ENCODE results near the gene JAK1.
"Not testable (repeated sequence)": the region's sequence is repeated elsewhere in the genome, so short reads cannot be mapped to it uniquely, and the experiment has no call there.

The JAK1 gene

GRCh38 chr1:64966158-64966971, at the start of gene JAK1:
TSS of gene JAK1 (minus strand) at chr1:64966549. CDS start at chr1:64886264, 80,285 bp downstream.
- peak; percentile 96 for DNase-seq (ENCODE audit: low read depth, low spot score)

DNA sequence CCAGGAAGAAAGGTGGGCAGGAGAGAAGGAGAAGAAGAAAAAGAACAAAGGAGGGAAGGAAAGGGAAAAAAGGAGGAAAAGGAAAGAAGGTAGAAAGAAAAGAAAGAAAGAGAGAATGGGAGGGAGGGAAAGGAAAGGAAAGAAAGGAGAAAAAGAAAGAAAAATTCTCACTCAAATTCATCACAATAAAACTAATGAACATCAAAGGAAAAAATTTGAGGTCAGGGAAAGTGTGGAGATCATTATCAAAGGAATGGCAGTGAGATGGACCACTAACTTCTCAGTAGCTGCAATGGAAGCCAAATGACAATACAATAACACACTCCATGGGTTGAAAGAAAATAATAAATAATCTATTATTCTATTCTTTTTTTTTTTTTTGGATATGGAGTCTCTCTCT, 48.0 kb upstream of the JAK1 start:
- DNase-seq (ENCODE audit: low read depth, low spot score) = no peak

DNA sequence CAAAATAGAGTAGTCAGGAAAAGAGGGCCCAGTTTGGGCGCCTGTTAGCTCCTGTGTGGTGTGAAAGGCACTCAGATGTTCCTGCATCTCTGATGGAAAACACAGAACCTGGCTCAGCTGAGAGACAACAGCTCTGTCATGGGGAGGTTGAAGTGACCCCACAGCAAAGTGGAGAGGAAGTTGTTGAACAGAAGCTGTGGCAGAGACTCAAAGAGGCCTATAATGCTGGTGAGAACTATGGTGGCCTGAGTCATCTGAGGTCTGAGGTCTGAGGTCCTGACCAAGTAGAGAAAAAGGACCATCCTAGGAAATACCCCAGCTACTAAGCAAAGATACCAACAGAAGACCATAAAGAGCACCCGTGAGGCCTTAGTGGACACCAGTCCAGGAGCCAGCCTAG, 45.6 kb upstream of the JAK1 start:
- no peak for DNase-seq (ENCODE audit: low read depth, low spot score)

DNA sequence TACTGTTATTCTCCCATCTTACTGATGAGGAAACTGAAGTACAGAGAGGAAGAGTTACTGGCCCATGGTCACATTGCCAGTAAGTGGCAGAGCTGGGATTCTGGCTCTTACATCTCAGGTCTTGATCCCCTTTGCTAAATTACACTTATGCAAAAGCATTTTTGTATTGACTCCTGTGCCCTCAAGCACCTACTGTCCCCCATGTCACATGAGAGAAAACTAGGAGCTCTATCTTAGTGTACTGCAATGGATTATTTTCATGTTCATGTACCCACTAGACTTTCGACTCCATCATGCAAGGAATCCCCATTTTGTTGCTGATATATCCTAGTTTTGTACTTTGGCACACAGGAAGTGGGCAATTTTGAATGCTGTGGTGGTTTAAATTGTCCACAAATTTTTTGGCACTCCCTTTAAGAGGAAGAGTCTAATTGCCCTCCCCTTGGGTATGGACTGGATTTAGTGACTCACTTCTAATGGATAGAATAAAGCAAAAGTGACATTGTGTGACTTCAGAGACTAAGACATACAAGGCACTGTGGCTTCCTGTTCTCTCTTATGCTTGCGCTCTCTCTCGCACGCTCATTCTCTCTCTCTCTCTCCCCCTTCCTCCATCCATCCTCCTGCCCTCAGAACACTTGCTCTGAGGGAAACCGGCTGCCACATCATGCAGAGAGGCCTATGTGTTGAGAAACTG, 43.5 kb upstream of the JAK1 start:
- DNase-seq (ENCODE audit: low read depth, low spot score) = no peak

DNA sequence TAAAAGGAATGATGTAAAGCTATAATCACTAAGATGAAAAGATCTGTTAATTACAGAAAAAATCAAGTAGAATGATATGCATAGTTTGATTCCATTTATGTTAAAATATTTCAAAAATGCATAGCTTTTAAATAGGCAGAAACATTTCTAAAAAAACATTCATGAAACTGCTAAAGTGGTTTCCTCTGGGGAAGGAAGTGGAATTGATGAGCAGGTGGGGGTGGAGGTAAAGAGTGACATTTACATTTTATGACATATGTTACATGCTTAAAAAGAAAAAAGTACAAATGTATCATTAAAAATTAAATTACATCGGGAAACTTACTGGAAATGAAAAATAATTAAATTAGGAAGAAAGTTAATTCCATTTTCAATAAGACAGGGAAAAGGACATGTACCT, 42.8 kb upstream of the JAK1 start:
- DNase-seq (ENCODE audit: low read depth, low spot score) = no peak

DNA sequence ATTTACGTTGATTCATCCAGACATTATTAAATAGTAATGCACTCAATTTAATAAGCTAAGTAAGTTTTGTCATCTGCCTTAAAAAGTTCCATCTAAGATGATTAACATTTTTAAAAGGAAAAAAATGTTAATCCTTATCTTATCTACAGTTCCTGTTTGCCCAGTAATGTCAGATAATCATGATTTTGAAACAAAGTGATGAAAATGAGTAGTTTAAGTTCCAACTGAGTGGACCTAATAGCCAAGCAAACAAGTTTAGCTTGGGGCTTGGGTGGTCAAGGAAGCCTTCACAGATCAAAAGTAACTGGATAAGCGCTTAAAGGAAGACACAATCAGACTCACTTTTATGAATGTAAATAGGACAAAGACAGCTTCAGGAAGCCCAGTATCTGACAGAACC, 40.5 kb upstream of the JAK1 start:
- no peak for DNase-seq (ENCODE audit: low read depth, low spot score)

DNA sequence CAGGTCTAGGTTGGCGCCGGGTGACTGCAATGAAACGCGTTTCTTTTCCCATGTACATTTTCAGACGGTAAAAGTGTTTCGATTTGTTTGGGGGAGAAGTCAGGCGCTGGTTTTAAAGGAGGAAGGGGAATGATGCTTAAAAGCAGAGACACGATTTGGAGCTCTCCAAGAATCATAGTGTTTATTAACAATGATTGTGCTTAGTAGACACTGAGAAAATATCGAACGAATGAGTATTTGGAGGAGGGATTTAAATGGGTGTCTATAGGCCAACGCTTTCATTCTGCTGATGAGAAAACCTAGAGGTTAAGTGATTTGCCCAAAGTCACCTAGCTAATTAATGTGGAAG, 36.9 kb upstream of the JAK1 start:
- DNase-seq (ENCODE audit: low read depth, low spot score) = no peak

DNA sequence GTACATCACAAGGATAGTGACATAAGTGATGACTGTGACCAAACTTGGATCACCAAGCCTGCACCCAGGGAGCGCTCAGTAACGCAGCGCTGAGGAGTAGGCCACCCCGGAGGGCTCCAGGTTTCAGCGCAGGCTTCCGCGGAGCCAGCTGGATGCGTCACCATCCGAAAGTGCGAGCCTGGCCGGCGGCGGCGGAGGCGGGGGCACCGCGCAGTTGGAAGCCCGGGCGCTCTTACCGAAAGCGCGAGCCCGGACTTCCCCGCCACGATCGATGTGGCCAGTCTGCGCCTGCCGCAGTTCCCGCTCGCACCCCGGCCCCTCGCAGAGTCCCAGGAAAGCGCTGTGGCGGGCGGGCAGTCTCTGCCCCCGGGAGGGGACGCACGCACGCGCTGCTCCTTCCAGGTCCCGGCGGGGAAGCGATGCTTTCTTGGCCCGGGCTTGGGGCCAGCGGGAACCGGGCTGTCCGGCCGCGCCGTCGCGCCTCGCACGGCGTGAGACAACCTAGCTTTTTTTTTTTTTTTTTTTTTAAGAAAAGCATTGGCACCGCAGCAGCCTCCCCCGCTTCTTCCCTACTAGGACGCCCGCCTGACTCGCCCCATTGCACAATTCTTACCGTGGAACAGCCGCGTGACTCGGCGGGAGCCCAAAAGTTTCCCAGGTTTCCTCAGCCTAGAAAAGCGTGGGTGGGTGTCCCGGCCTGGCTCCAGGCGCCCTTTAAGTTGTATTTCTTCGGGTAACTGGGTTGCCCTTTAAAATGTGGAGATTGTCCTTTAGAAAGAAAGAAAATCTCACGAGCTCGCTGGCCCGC, 36.4 kb upstream of the JAK1 start:
- peak; percentile 91 for DNase-seq (ENCODE audit: low read depth, low spot score)

DNA sequence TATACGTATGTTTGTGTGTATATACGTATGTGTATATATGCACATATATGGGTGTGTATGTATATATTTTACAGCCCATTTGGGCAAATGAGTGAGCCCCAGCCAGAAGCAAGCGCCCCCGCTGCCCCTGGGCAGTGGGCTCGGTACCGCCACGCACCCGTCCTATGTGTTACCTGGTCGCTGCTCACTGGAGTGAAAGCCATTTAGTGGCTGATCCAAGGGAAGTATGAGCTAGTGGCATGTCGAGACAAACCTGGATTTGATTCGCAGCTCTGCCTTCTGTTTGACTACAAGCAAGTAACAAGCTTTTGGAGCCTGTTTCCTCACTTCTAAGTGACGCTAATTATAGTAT, 35.8 kb upstream of the JAK1 start:
- no peak for DNase-seq (ENCODE audit: low read depth, low spot score)

DNA sequence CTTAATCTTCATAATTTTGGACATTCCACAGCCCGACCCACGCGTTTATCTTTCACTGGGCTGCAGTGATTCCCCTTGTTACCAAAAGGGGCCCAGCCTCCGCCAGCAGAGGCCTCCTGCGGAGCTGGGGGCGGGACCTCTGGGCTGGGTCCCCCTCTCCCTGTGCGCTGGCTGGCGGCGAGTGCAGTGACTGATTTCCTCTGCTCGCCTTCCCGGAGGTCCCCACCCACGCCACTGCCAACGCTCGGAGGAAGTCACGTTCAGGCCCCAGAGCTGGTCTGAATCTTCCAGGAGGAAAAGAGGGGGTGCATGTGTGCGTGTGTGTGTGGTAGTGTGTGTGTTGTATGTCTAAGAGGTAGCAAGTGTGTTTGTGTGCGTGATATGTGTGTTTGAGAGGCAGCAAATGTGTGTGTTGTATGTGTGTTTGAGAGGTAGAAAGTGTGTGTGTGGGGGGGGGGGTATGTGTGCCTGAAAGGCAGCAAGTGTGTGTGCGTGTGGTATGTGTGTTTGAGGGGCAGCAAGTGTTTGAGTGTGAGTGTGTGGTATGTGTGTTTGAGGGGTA, 35.0 kb upstream of the JAK1 start:
- peak; percentile 21 for DNase-seq (ENCODE audit: low read depth, low spot score)

GRCh38 chr1:64998425-64998948, 32.1 kb upstream of the JAK1 start:
- DNase-seq (ENCODE audit: low read depth, low spot score) = not testable (repeated sequence)

DNA sequence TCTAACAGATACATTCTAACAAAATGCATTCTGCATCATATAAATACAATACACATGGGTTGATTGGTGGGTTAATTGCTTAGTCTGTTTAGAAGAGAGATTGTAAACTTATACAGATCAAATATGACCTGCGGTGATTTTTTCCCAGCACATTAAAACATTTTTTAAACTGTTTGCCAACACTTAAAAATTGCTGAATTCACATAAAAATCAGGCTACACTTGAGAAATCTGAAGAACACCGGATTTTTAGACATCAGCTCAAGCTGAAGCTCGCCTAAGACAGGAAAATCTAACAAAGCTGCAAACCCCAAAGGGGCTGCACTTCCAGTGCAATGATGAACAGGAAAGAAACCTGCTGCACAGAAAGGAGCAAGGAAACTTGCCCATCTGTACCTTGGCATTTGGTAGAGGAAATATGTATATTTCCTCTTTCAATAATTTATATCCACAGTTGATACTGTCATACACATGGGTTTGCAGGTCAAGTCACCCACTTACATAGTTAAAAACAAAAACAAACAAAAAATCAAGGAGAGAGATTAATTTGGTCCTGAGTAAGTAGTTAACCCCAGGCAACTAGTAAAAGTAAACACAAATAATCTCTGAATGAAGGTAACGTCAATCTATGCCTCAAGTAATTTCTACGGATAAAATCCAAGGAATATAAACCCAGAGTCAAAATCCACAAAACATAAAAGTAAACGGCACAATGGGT, 30.4 kb upstream of the JAK1 start:
- no peak for DNase-seq (ENCODE audit: low read depth, low spot score)

- DNase-seq (ENCODE audit: low read depth, low spot score) = no peak
Measured at GRCh38 chr1:64995316-64995715, 29.0 kb upstream of the JAK1 start.

GRCh38 chr1:64986903-64987871, 20.8 kb upstream of the JAK1 start:
- no peak for DNase-seq (ENCODE audit: low read depth, low spot score)

- no peak for DNase-seq (ENCODE audit: low read depth, low spot score)
Measured at GRCh38 chr1:64984737-64985136, 18.4 kb upstream of the JAK1 start.

GRCh38 chr1:64984106-64984505, 17.8 kb upstream of the JAK1 start:
- DNase-seq (ENCODE audit: low read depth, low spot score) = no peak

- peak; percentile 59 for DNase-seq (ENCODE audit: low read depth, low spot score)
Measured at GRCh38 chr1:64983110-64983509, 16.8 kb upstream of the JAK1 start.

DNA sequence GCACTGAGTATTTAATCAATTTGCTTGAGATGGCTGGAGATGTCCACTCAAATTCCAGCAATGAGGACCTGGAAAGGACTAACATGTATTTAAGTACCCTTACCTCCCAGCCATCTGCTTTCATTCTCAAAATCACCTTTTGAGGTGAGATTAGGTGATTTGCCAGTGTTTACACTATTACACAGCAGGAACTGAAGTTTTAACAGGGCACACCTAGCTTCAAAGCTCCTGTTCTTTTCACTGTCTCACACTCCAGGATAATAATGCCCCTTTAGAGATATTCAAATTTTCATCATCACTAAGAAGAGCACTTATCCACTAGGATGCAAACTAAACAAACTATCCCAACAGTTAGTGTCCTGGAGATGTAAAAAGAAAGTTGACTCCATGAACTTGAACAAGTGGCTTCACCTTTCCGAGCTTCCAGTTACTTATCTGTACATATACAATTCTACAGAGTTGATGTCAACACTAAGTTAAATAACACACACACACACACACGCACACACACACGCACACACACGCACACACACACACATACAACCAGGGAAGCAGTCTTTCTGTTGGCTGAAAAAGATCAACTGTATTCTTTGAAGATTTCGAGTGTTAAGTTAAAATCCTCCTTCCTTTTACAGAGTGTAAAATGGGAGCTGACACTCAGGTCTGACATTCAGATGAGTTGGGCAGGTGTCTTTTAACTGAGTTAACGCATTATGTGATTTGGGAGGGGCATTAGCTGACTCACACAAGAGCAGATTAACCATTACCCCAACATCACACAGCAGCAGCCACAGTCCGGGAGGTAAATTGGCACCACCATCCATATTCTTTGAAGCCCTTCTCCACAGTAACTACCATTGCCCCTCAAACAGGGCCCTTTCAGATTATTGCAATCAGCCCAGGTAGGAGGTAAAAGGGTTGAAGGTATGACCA, 15.5 kb upstream of the JAK1 start:
- DNase-seq (ENCODE audit: low read depth, low spot score) = no peak
